ENCODE measurements around the gene MPPED2.

DNA sequence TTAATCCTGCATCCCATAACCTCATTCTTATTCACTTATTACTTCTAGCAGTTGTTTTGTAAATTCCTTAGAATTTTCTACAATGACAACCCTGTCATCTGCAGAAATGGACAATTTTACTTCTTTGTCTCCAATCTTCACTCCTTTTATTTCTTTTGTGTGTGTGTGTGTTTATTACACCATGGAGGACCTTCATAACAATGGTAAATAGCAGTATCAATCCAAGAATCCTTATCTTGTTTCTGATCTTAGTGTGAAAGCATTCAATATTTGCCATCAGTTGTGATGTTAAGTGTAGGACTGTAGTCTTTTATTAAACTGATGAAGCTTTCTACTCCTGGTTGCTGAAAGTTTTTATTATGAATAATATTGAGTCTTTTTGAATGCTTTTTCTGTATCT lies 109.1 kb downstream of the MPPED2 start:
- TF ChIP-seq POLR2AphosphoS5 (IDR thresholded peaks at IDR 0.05) (no peak), EP300 (IDR thresholded peaks at IDR 0.05) (no peak)
- TF ChIP-seq, protein P1, sequence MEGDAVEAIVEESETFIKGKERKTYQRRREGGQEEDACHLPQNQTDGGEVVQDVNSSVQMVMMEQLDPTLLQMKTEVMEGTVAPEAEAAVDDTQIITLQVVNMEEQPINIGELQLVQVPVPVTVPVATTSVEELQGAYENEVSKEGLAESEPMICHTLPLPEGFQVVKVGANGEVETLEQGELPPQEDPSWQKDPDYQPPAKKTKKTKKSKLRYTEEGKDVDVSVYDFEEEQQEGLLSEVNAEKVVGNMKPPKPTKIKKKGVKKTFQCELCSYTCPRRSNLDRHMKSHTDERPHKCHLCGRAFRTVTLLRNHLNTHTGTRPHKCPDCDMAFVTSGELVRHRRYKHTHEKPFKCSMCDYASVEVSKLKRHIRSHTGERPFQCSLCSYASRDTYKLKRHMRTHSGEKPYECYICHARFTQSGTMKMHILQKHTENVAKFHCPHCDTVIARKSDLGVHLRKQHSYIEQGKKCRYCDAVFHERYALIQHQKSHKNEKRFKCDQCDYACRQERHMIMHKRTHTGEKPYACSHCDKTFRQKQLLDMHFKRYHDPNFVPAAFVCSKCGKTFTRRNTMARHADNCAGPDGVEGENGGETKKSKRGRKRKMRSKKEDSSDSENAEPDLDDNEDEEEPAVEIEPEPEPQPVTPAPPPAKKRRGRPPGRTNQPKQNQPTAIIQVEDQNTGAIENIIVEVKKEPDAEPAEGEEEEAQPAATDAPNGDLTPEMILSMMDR (IDR thresholded peaks at IDR 0.05), result no peak

Data from stomach (tissue), 4 donors.